ENCODE results near the gene FZD8.

FZD8 gene

GRCh38 chr10:35640951-35641675, 983 bp downstream of the FZD8 start:
- DNase-seq = peak; percentile 37

- peak; percentile 41 for DNase-seq
These were observed 1.6 kb downstream of the FZD8 start for GRCh38 chr10:35640474-35640873.

- no peak for DNase-seq
These were observed 2.2 kb downstream of the FZD8 start for GRCh38 chr10:35639728-35640401.

- DNase-seq = no peak
These were observed 2.9 kb downstream of the FZD8 start for GRCh38 chr10:35639021-35639727.

GRCh38 chr10:35638101-35638500, 4.0 kb downstream of the FZD8 start:
- DNase-seq = no peak

- no peak for DNase-seq
These were observed 4.6 kb downstream of the FZD8 start for GRCh38 chr10:35637462-35637861.

- no peak for DNase-seq
These were observed 5.1 kb downstream of the FZD8 start for GRCh38 chr10:35636956-35637355.

GRCh38 chr10:35635576-35635975, 6.5 kb downstream of the FZD8 start:
- DNase-seq = no peak

- DNase-seq = no peak
These were observed 8.8 kb downstream of the FZD8 start for GRCh38 chr10:35633006-35633980.

GRCh38 chr10:35632027-35632426, 10.1 kb downstream of the FZD8 start:
- no peak for DNase-seq

GRCh38 chr10:35631404-35631803, 10.7 kb downstream of the FZD8 start:
- no peak for DNase-seq

- DNase-seq = no peak
These were observed 15.1 kb downstream of the FZD8 start for GRCh38 chr10:35626971-35627507.

GRCh38 chr10:35614312-35614711, 27.8 kb downstream of the FZD8 start:
- DNase-seq = no peak

- DNase-seq = no peak
These were observed 28.4 kb downstream of the FZD8 start for GRCh38 chr10:35613597-35614226.

GRCh38 chr10:35613107-35613440, 29.0 kb downstream of the FZD8 start:
- DNase-seq = no peak

GRCh38 chr10:35612385-35613106, 29.6 kb downstream of the FZD8 start:
- no peak for DNase-seq

GRCh38 chr10:35611750-35612149, 30.3 kb downstream of the FZD8 start:
- no peak for DNase-seq

- DNase-seq = no peak
These were observed 33.8 kb downstream of the FZD8 start for GRCh38 chr10:35608328-35608672.

GRCh38 chr10:35607475-35608327, 34.4 kb downstream of the FZD8 start:
- no peak for DNase-seq

GRCh38 chr10:35606430-35606829, 35.7 kb downstream of the FZD8 start:
- no peak for DNase-seq

GRCh38 chr10:35605191-35605590, 36.9 kb downstream of the FZD8 start, which contains the start of gene GJD4:
Gene GJD4, plus strand, starts transcription at chr10:35605341. Its CDS starts 227 bp downstream, at chr10:35605568.
- DNase-seq = no peak

All from activated CD4-positive, CD25-positive, alpha-beta regulatory T cell treated with anti-CD3 and anti-CD28 coated beads, Interleukin-2, amount 50 U/mL, for 72 hours (primary cell).